Left lung (tissue), 10 donors: Measurements from ENCODE around the gene ECHDC3. TPM values are rescaled to one million over a fixed set of nuclear protein-coding genes. Genes with fewer than 3 reads are reported as not detected.

ENCODE experiments used
- ATAC-seq: fragments of 200-7000 bp; cut with Tn5 transposase; one replicate; pipeline ENCODE4 v1.9.1; 2020; ENCODE audit warnings: moderate library complexity
- DNase-seq, 4 donors: peaks; one replicate each; pipeline ENCODE4 v3.0.0-alpha.2; 2013 to 2020
- H3K27ac ChIP-seq, 2 donors: fragments of 200-600 bp; sonication (generic) in 1 of 2; one replicate each; pipeline versions ENCODE4 v1.5.0 to v1.8.0; 2020 to 2021
- H3K27me3 ChIP-seq, 2 donors: fragments of 200-600 bp; sonication (generic) in 1 of 2; one replicate each; pipeline versions ENCODE4 v1.5.0 to v1.8.0; 2020 to 2021
- H3K36me3 ChIP-seq, 2 donors: fragments of 200-600 bp; sonication (generic) in 1 of 2; one replicate each; pipeline versions ENCODE4 v1.5.0 to v1.8.0; 2020 to 2021
- H3K4me1 ChIP-seq, 2 donors: fragments of 200-600 bp; one replicate each; pipeline ENCODE4 v1.8.0; 2021
- H3K4me3 ChIP-seq, 2 donors: fragments of 200-600 bp; sonication (generic) in 1 of 2; one replicate each; pipeline versions ENCODE4 v1.5.0 to v1.8.0; 2020 to 2021; ENCODE audit warnings: mild to moderate bottlenecking in 1 of 2
- H3K9me3 ChIP-seq, 2 donors: fragments of 200-600 bp; sonication (generic) in 1 of 2; one replicate each; pipeline versions ENCODE4 v1.5.0 to v1.8.0; 2020 to 2021
- CTCF ChIP-seq, 2 donors: fragments of 200-600 bp; sonication (generic) in 1 of 2; IDR thresholded peaks; one replicate each; pipeline versions ENCODE4 v1.5.0 to v1.8.0; 2021; ENCODE audit warnings: antibody characterized with exemption in 2 of 2
- intact Hi-C, 2 donors: fragments of 100-400 bp; cut with DNase I; formaldehyde crosslinking; loops; one replicate each; pipeline versions ENCODE4 v1.11.2 to v1.14.2; 2022
- polyA plus RNA-seq, 6 donors: library from polyadenylated mRNA; unstranded; fragments of 120-200 nt; gene quantifications; one replicate each; pipeline ENCODE4 v1.2.1, GENCODE V29; 2013; ENCODE audit not compliant: insufficient read length in 6 of 6
- total RNA-seq, 2 donors: library from RNA; stranded (reverse); fragmentation: NEBNext Ultra II Directional; extraction: Animal tissue kit (Norgen Biotek cat#: 25700); gene quantifications; one replicate each; pipeline ENCODE4 v1.2.1, GENCODE V29; 2021
- donor health status: DM: no; HTN: yes; CAD: no.
- donor health status: DM: no; HTN: no; CAD: no.

ECHDC3 gene
- total and polyA plus RNA-seq, 8 donors = 12.4 to 32.6 (median 14.7) TPM

DNA sequence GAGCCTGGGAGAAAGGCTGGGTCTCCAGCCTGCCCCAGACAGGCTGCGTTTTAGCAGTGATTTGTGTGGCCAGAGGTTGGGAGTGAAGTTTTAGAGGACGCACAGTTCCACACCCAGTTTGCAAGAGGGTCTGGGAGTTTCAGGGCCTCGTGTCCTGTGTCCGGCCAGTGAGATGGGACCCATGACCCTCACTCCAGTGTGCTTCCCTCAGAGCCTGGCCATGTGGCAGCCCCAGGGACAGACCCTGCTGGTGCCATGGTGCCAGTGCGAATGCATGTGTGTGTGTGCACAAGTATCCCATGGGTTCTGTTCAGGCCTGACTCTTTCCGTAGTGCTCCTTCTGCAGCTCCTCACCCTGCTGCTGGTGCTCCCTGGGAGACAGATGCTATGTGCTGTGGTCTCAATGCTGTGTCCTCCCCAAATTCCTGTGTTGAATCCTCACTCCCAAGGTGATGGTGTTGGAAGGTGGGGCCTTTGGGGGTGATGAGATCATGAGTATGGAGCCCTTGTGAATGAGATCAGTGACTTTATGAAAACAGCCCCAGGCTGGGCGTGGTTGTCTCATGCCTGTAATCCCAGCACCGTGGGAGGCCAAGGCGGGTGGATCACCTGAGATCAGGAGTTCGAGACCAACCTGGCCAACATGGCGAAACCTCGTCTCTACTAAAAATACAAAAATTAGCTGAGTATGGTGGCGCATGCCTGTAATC, 16.5 kb downstream of the ECHDC3 start:
- Histone ChIP-seq H3K27ac (no peak overlapping the region), H3K36me3 (peaks cover 0 to 30% of the 10 kb centered on the region in 2 donors), H3K4me1 (peaks cover 9 to 13% of the 10 kb centered on the region in 2 donors), H3K27me3 (no peaks in the 10 kb centered on the region), H3K9me3 (no peaks in the 10 kb centered on the region), H3K4me3 (no peak overlapping the region)
- TF ChIP-seq CTCF (IDR thresholded peaks at IDR 0.05) = no peak
- ATAC-seq (no peak), DNase-seq (no peak)
- intact Hi-C loops = loop anchor here in 1 of 2 donors (10.0 kb wide), 1 partner anchor 244 kb away; no protein-coding TSS in a partner anchor

- no peaks in the 10 kb centered on the region for H3K9me3 ChIP-seq
- no peak for TF ChIP-seq CTCF (IDR thresholded peaks at IDR 0.05)
- H3K27ac ChIP-seq = no peak overlapping the region
- no peak for ATAC-seq
- intact Hi-C loops = loop anchor here in 1 of 2 donors (10.0 kb wide), 1 partner anchor 245 kb away; no protein-coding TSS in a partner anchor
- H3K27me3 ChIP-seq = no peaks in the 10 kb centered on the region
- H3K4me1 ChIP-seq = peaks cover 9 to 13% of the 10 kb centered on the region in 2 donors
- H3K4me3 ChIP-seq = no peak overlapping the region
- peaks cover 0 to 32% of the 10 kb centered on the region in 2 donors for H3K36me3 ChIP-seq
- DNase-seq = no peak
Observed at GRCh38 chr10:11759347-11759746, 17.2 kb downstream of the ECHDC3 start.

GRCh38 chr10:11760151-11760550, 18.0 kb downstream of the ECHDC3 start:
- no peak for TF ChIP-seq CTCF (IDR thresholded peaks at IDR 0.05)
- no peak overlapping the region for H3K27ac ChIP-seq
- H3K36me3 ChIP-seq = peaks cover 0 to 32% of the 10 kb centered on the region in 2 donors
- no peaks in the 10 kb centered on the region for H3K27me3 ChIP-seq
- H3K4me1 ChIP-seq = peaks cover 9 to 13% of the 10 kb centered on the region in 2 donors
- no peaks in the 10 kb centered on the region for H3K9me3 ChIP-seq
- no peak for DNase-seq
- intact Hi-C loops = no loop called here
- no peak for ATAC-seq
- no peak overlapping the region for H3K4me3 ChIP-seq

DNA sequence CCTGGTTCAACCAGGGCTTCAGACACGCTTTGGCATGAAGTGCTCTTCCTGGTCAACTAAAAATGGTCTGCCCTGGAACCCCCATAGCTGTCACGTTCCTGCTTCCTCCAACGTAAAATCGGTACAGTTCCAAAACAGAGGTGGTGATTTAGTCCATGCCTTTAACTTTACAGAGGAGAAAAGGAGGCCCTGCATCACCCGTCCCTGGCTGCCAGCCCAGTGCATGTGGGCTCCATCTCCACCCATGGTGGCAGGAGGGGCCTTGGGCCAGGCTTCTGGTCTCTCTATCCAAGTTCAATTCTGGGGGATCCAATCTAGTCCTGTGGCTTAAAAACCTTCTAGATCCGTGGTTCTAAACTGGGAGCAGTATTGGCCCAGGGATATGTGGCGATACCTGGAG, 18.7 kb downstream of the ECHDC3 start:
- no peak overlapping the region for H3K27ac ChIP-seq
- intact Hi-C loops = no loop called here
- no peak overlapping the region for H3K4me3 ChIP-seq
- no peak for TF ChIP-seq CTCF (IDR thresholded peaks at IDR 0.05)
- H3K36me3 ChIP-seq = peaks cover 0 to 25% of the 10 kb centered on the region in 2 donors
- H3K9me3 ChIP-seq = no peaks in the 10 kb centered on the region
- ATAC-seq (no peak), DNase-seq (no peak)
- peaks cover 9 to 13% of the 10 kb centered on the region in 2 donors for H3K4me1 ChIP-seq
- H3K27me3 ChIP-seq = no peaks in the 10 kb centered on the region

DNA sequence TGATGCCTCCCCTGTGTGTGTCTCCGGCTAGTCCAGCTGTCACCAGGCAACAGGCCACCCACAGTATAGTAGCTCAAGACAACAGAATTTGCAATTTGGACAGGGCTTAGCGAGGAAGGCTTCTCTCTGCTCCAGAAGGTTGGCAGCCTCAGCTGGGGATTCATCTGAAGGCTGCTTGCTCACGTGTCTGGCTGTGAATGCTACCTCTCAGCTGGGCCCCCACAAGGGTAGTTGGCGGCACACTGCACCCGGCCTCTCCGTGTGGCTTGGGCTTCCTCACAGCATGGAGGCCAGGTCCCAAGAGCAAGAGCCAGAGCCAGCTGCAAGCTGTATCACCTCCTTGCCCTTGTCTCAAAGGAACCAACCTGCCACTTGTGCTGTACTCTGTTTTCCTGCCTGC, 19.2 kb downstream of the ECHDC3 start:
- Histone ChIP-seq H3K4me1 (peaks cover 9 to 13% of the 10 kb centered on the region in 2 donors), H3K27me3 (no peaks in the 10 kb centered on the region), H3K27ac (no peak overlapping the region), H3K9me3 (no peaks in the 10 kb centered on the region), H3K4me3 (no peak overlapping the region), H3K36me3 (peaks cover 0 to 20% of the 10 kb centered on the region in 2 donors)
- intact Hi-C loops = no loop called here
- no peak for DNase-seq
- TF ChIP-seq CTCF (IDR thresholded peaks at IDR 0.05) = no peak
- no peak for ATAC-seq
